Adrenal gland (tissue), 5 donors: Measurements from ENCODE around the gene TRAF6.

ENCODE experiments used
- POLR2A ChIP-seq, 2 donors: fragments of 450-650 bp; IDR thresholded peaks; one replicate each; pipeline ENCODE4 v1.6.1; 2017; ENCODE audit warnings: antibody characterized with exemption in 2 of 2, mild to moderate bottlenecking in 2 of 2, moderate library complexity in 1 of 2
- TF ChIP-seq, protein P1 (sequence below), 6 experiments: fragments of 450-650 bp in 4 of 6; fragments of 200-600 bp in 2 of 6; sonication (generic) in 1 of 6; IDR thresholded peaks; 1 replicate in 5 of 6; 2 replicates in 1 of 6; pipeline versions ENCODE4 v1.5.1 to v1.8.0; 2016 to 2021; ENCODE audit warnings: antibody characterized with exemption in 6 of 6, mild to moderate bottlenecking in 2 of 6, moderate library complexity in 1 of 6
- donor health status: DM: no; HTN: no; CAD: no.

DNA sequence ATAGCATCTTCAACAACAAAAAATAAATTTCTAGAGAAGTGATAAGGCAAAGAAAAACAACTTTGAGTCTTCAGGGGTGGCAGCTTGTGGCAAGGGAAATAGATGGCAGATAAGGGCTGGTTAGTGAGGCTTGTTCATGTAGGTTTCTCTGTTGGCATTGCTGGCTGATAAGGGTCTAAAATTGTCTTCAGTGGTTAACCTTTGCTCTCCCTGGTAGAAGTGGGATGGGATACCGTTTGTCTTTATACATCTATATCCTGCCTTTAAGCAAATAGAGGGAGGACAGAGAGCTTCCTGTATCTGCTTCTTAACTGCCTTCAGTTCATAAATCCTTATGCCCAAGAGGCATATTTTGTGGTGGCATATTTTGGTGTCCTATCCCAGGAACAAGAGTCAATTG lies 57.1 kb downstream of the TRAF6 start:
- TF ChIP-seq, protein P1, sequence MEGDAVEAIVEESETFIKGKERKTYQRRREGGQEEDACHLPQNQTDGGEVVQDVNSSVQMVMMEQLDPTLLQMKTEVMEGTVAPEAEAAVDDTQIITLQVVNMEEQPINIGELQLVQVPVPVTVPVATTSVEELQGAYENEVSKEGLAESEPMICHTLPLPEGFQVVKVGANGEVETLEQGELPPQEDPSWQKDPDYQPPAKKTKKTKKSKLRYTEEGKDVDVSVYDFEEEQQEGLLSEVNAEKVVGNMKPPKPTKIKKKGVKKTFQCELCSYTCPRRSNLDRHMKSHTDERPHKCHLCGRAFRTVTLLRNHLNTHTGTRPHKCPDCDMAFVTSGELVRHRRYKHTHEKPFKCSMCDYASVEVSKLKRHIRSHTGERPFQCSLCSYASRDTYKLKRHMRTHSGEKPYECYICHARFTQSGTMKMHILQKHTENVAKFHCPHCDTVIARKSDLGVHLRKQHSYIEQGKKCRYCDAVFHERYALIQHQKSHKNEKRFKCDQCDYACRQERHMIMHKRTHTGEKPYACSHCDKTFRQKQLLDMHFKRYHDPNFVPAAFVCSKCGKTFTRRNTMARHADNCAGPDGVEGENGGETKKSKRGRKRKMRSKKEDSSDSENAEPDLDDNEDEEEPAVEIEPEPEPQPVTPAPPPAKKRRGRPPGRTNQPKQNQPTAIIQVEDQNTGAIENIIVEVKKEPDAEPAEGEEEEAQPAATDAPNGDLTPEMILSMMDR (IDR thresholded peaks at IDR 0.05): no peak
- no peak for TF ChIP-seq POLR2A (IDR thresholded peaks at IDR 0.05)
